NCI-H748 (cell line): Measurements from ENCODE around the gene TM9SF1.
"Not testable (repeated sequence)": the region's sequence is repeated elsewhere in the genome, so short reads cannot be mapped to it uniquely, and the experiment has no call there.

Experiments used
- DNase-seq: peaks from one replicate; lab custom pipeline; 2025; ENCODE audit not compliant: unreplicated experiment; lab: John Stamatoyannopoulos, UW

TM9SF1 gene

GRCh38 chr14:24224618-24225071 is 29.4 kb upstream of the TM9SF1 start:
- no peak for DNase-seq

- DNase-seq = not testable (repeated sequence)
Observed at GRCh38 chr14:24222987-24223386, 27.7 kb upstream of the TM9SF1 start.

GRCh38 chr14:24219521-24219920 is 24.3 kb upstream of the TM9SF1 start:
- DNase-seq = no peak

- DNase-seq = no peak
Observed at GRCh38 chr14:24219080-24219479, 23.8 kb upstream of the TM9SF1 start.

GRCh38 chr14:24216876-24217275 is 21.6 kb upstream of the TM9SF1 start:
- not testable (repeated sequence) for DNase-seq

GRCh38 chr14:24216345-24216699 is 21.1 kb upstream of the TM9SF1 start:
- DNase-seq = no peak

- DNase-seq = peak; percentile 91
Observed at GRCh38 chr14:24215495-24216344, 20.5 kb upstream of the TM9SF1 start, which contains the start of gene MDP1. TSS of gene MDP1 (minus strand) at chr14:24216066. CDS start at chr14:24215955, 111 bp downstream.

- no peak for DNase-seq
Observed at GRCh38 chr14:24213866-24214662, 18.8 kb upstream of the TM9SF1 start.

- peak; percentile 98 for DNase-seq
Observed at GRCh38 chr14:24212924-24213865, 18.0 kb upstream of the TM9SF1 start, which contains the start of gene CHMP4A. TSS of gene CHMP4A (minus strand) at chr14:24213488. CDS start at chr14:24213439, 49 bp downstream.

GRCh38 chr14:24211311-24211710 is 16.1 kb upstream of the TM9SF1 start:
- DNase-seq = no peak

GRCh38 chr14:24207625-24208024 is 12.4 kb upstream of the TM9SF1 start:
- no peak for DNase-seq

GRCh38 chr14:24207104-24207551 is 11.9 kb upstream of the TM9SF1 start:
- DNase-seq = no peak

GRCh38 chr14:24206260-24207103 is 11.2 kb upstream of the TM9SF1 start:
- DNase-seq = no peak

- no peak for DNase-seq
Observed at GRCh38 chr14:24204163-24205146, 9.2 kb upstream of the TM9SF1 start.

- not testable (repeated sequence) for DNase-seq
Observed at GRCh38 chr14:24203249-24203886, 8.1 kb upstream of the TM9SF1 start.

- DNase-seq = not testable (repeated sequence)
Observed at GRCh38 chr14:24202538-24202937, 7.3 kb upstream of the TM9SF1 start.

GRCh38 chr14:24198814-24199524 is 3.7 kb upstream of the TM9SF1 start:
- no peak for DNase-seq
